Tibial artery (tissue), 4 donors: ENCODE results near the gene CELSR1.

Source experiments
- DNase-seq, 2 donors: peaks; one replicate each; pipeline ENCODE4 v3.0.0-alpha.2; 2019
- H3K27ac ChIP-seq, 2 donors: fragments of 200-600 bp; sonication (generic) in 1 of 2; 1 replicate in 1 of 2; 2 replicates in 1 of 2; pipeline ENCODE4 v1.5.1; 2018 to 2019; ENCODE audit warnings: mild to moderate bottlenecking in 1 of 2
- H3K27me3 ChIP-seq, 2 donors: fragments of 200-600 bp; sonication (generic) in 1 of 2; one replicate each; pipeline versions ENCODE4 v1.5.1 to v1.6.0; 2016 to 2019
- H3K36me3 ChIP-seq, 3 donors: fragments of 200-600 bp; sonication (generic) in 2 of 3; one replicate each; pipeline ENCODE4 v1.5.1; 2016 to 2019; ENCODE audit warnings: mild to moderate bottlenecking in 2 of 3
- H3K4me1 ChIP-seq, 4 donors: fragments of 200-600 bp; sonication (generic) in 2 of 4; 1 replicate in 3 of 4; 2 replicates in 1 of 4; pipeline ENCODE4 v1.5.1; 2016 to 2019
- H3K4me3 ChIP-seq, 2 donors: fragments of 200-600 bp; sonication (generic) in 1 of 2; 1 replicate in 1 of 2; 2 replicates in 1 of 2; pipeline ENCODE4 v1.5.1; 2018 to 2019; ENCODE audit warnings: mild to moderate bottlenecking in 2 of 2
- H3K9me3 ChIP-seq, 3 donors: fragments of 200-600 bp; sonication (generic) in 1 of 3; one replicate each; pipeline ENCODE4 v1.5.1; 2016 to 2019
- intact Hi-C: fragments of 100-400 bp; cut with DNase I; formaldehyde crosslinking; loops from one replicate; pipeline ENCODE4 v1.15.0; 2023; ENCODE audit warnings: low total_unique reads
- TF ChIP-seq, protein P1 (sequence below), 2 experiments: fragments of 200-600 bp in 1 of 2; fragments of 450-650 bp in 1 of 2; IDR thresholded peaks; one replicate each; pipeline ENCODE4 v1.5.1; 2017 to 2019; ENCODE audit warnings: antibody characterized with exemption in 2 of 2, mild to moderate bottlenecking in 1 of 2, moderate library complexity in 1 of 2

The CELSR1 gene, protein sequence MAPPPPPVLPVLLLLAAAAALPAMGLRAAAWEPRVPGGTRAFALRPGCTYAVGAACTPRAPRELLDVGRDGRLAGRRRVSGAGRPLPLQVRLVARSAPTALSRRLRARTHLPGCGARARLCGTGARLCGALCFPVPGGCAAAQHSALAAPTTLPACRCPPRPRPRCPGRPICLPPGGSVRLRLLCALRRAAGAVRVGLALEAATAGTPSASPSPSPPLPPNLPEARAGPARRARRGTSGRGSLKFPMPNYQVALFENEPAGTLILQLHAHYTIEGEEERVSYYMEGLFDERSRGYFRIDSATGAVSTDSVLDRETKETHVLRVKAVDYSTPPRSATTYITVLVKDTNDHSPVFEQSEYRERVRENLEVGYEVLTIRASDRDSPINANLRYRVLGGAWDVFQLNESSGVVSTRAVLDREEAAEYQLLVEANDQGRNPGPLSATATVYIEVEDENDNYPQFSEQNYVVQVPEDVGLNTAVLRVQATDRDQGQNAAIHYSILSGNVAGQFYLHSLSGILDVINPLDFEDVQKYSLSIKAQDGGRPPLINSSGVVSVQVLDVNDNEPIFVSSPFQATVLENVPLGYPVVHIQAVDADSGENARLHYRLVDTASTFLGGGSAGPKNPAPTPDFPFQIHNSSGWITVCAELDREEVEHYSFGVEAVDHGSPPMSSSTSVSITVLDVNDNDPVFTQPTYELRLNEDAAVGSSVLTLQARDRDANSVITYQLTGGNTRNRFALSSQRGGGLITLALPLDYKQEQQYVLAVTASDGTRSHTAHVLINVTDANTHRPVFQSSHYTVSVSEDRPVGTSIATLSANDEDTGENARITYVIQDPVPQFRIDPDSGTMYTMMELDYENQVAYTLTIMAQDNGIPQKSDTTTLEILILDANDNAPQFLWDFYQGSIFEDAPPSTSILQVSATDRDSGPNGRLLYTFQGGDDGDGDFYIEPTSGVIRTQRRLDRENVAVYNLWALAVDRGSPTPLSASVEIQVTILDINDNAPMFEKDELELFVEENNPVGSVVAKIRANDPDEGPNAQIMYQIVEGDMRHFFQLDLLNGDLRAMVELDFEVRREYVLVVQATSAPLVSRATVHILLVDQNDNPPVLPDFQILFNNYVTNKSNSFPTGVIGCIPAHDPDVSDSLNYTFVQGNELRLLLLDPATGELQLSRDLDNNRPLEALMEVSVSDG (N-terminal part only)

DNA sequence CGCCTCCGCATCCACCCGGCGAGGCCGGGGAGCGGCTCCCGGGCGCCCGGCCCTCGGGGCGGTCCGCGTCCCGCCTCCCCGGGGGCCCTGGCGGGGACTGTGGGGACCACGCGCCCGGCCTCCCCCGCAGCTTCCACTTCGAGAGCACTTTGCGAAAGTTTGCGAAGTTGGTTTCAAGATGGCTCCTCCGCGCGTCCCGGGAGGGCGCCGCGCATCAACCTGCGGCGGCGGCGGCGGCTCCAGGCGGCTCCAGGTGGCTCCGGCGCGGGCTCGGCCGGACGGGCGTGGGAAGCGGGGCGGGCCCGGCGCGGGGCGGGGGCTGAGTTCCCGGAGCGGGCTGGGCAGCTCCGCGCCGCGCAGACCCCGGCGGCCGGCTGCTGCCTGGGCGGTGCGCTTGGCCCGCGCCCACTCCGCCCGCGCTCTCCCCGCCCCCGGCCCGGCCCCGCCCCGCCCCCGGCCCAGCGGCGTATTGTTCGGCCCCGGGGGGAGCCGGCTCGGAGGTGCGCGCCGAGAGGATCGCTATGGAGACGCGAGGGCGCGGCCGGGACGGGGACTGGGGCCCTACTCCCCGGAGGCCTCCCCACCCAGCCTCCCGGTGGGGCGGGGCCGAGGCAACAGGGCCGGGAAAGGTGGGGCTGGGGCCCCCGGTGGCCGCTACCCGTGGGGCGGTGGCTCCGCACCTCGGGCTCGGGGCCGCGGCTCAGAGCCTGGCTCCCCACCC is at the start of gene CELSR1:
Gene CELSR1 (minus strand): TSS at position 396 of the 721 bp plus-strand sequence. CDS start 450 bp downstream, outside the sequence.
- intact Hi-C loops = no loop called here
- no peak for DNase-seq
- H3K36me3 ChIP-seq = no peaks in the 10 kb centered on the region
- no peaks in the 10 kb centered on the region for H3K9me3 ChIP-seq
- H3K4me1 ChIP-seq = peaks cover 0 to 22% (median 16%) of the 10 kb centered on the region in 4 donors
- no peak within 1 kb of the TSS for H3K27ac ChIP-seq
- H3K27me3 ChIP-seq = peaks cover 0 to 85% of the 10 kb centered on the region in 2 donors
- peak within 1 kb of the TSS; percentile 33 to 48 for H3K4me3 ChIP-seq
- TF ChIP-seq, protein P1, sequence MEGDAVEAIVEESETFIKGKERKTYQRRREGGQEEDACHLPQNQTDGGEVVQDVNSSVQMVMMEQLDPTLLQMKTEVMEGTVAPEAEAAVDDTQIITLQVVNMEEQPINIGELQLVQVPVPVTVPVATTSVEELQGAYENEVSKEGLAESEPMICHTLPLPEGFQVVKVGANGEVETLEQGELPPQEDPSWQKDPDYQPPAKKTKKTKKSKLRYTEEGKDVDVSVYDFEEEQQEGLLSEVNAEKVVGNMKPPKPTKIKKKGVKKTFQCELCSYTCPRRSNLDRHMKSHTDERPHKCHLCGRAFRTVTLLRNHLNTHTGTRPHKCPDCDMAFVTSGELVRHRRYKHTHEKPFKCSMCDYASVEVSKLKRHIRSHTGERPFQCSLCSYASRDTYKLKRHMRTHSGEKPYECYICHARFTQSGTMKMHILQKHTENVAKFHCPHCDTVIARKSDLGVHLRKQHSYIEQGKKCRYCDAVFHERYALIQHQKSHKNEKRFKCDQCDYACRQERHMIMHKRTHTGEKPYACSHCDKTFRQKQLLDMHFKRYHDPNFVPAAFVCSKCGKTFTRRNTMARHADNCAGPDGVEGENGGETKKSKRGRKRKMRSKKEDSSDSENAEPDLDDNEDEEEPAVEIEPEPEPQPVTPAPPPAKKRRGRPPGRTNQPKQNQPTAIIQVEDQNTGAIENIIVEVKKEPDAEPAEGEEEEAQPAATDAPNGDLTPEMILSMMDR (IDR thresholded peaks at IDR 0.05) = no peak

DNA sequence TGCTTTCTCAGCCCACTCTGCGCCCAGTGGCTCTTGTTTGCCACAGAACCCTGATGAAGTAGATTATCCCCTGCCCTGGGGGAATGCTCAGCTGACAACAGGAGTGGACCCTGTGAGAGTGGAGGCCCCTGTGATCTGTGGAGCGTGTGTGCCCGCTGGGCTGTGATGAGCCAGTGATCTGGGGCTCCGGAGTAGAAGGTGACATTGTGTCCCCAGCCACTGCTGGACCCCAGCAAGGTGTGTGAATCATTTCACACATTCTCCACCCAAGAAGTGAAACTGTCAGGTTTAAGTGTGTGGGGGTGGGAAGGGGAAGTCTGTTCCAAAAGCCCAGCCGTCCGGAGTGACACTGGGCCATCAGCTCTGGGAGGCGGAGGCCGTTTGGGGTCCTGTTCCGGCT is 49.6 kb upstream of the CELSR1 start:
- Histone ChIP-seq H3K36me3 (no peaks in the 10 kb centered on the region), H3K4me3 (no peak overlapping the region), H3K27me3 (no peaks in the 10 kb centered on the region), H3K4me1 (peaks cover 0 to 26% (median 4%) of the 10 kb centered on the region in 4 donors), H3K27ac (no peak overlapping the region), H3K9me3 (no peaks in the 10 kb centered on the region)
- TF ChIP-seq, protein P1 (IDR thresholded peaks at IDR 0.05) = no peak
- intact Hi-C loops = no loop called here
- DNase-seq = no peak

DNA sequence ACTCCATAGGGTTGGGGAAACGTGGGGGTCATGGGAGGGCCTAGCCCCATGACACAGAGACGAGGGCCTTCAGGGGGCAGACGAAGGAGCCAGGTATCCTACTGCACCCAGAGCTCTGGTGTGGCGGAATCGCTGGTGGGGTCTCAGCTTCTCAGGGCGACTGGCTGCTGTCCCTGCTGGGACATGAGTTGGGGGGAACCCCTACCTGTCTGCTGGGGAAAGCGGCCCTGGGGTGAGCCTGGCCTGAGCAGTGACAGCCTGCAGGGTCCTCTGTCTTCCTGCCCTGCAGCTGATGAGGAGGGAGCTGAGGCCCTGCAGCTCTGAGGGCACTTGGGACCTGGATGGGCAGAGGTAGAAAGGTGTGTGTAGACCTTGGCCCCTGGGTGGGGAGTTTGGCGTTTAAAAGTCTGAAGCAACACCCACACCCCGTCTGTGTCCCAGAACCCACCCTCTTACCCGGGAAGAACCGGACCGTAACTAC is 49.2 kb upstream of the CELSR1 start:
- Histone ChIP-seq H3K9me3 (no peaks in the 10 kb centered on the region), H3K27ac (no peak overlapping the region), H3K4me1 (peaks cover 0 to 24% (median 3%) of the 10 kb centered on the region in 4 donors), H3K4me3 (no peak overlapping the region), H3K36me3 (no peaks in the 10 kb centered on the region), H3K27me3 (no peaks in the 10 kb centered on the region)
- DNase-seq = no peak
- intact Hi-C loops = no loop called here
- TF ChIP-seq, protein P1 (IDR thresholded peaks at IDR 0.05) = no peak

DNA sequence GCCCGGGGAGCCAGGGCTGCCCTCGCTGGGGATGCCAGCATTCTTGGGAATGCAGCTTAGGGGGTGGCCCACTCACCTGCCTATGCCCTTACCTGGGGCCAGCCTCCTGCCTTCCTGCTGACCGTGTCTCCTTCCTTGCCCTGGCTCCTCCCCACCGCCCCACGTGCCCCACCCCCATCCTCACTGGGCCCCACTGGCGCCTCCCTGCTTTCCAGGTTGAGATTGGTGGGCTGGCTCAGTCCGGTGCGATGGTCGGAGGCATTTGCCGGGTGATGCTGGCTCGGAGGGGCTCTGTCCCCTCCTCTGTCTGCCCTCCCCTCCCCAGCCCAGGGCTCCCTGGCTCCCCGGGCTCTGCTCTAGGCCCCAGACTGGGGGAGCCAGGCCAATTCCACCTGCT is 48.7 kb upstream of the CELSR1 start:
- intact Hi-C loops = no loop called here
- H3K4me1 ChIP-seq = peaks cover 0 to 24% (median 3%) of the 10 kb centered on the region in 4 donors

More for the DNA sequence above, 48.7 kb upstream of the CELSR1 start:
- no peak overlapping the region for H3K27ac ChIP-seq
- H3K36me3 ChIP-seq = no peaks in the 10 kb centered on the region
- no peak overlapping the region for H3K4me3 ChIP-seq
- H3K9me3 ChIP-seq = no peaks in the 10 kb centered on the region
- TF ChIP-seq, protein P1 (IDR thresholded peaks at IDR 0.05) = no peak
- no peaks in the 10 kb centered on the region for H3K27me3 ChIP-seq
- no peak for DNase-seq
